Right ventricle myocardium inferior (tissue), 1 donor: ENCODE data around the gene AGBL3. TPM values are rescaled to one million over a fixed set of nuclear protein-coding genes. Genes with fewer than 3 reads are reported as not detected.

Experiments
- total RNA-seq: library from RNA; stranded (reverse); fragmentation: NEBNext Ultra II Directional; extraction: Animal tissue kit (Norgen Biotek cat#: 25700); gene quantifications from one replicate; pipeline ENCODE4 v1.2.1, GENCODE V29; 2021
- donor health status: DM: no; HTN: yes; CAD: no; lungs with severe emphysema.

Gene AGBL3
- total RNA-seq, 1 donor from 2014 or later: 2.2 TPM

Other genes with a start within 250 kb of the AGBL3 start
- gene CALD1, start 206.9 kb upstream of the AGBL3 start, total RNA-seq: 99.1 TPM
- 24.3 TPM for gene TMEM140, start 161.6 kb downstream of the AGBL3 start, total RNA-seq
- gene CYREN, start 184.2 kb downstream of the AGBL3 start, total RNA-seq: 22.5 TPM
- gene WDR91, start 225.0 kb downstream of the AGBL3 start, total RNA-seq: 3.8 TPM
- gene STRA8, start 247.3 kb downstream of the AGBL3 start, total RNA-seq: not detected